NCI-H1436 (cell line): Measurements from ENCODE around the gene XYLT2.
"Not testable (repeated sequence)": the region's sequence is repeated elsewhere in the genome, so short reads cannot be mapped to it uniquely, and the experiment has no call there.

Source experiments
- DNase-seq: peaks from one replicate; lab custom pipeline; 2025; lab: John Stamatoyannopoulos, UW

The XYLT2 gene

GRCh38 chr17:50319306-50320004 lies 26.5 kb upstream of the XYLT2 start:
- DNase-seq, result no peak

DNA sequence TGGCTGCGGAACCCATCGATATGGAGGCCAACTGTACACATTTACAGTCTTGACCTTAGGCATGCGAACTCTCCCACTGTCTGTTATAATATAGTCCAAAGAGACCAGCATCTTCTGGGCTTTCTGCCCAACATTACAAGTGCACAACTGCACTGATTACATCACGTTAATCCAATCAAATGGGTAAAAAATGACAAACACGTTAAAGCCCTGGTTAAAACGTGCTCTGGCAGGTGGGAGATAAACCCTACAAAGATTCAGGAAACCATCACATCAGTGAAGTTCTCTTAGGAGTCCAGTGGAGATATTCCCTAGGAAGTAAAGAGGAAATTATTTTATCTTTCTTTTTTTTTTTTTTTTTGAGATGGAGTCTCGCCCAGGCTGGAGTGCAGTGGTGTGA lies 23.7 kb upstream of the XYLT2 start:
- no peak for DNase-seq

GRCh38 chr17:50323060-50323459 lies 22.9 kb upstream of the XYLT2 start:
- no peak for DNase-seq

- DNase-seq, result no peak
Measured at GRCh38 chr17:50325906-50326305, 20.0 kb upstream of the XYLT2 start.

DNA sequence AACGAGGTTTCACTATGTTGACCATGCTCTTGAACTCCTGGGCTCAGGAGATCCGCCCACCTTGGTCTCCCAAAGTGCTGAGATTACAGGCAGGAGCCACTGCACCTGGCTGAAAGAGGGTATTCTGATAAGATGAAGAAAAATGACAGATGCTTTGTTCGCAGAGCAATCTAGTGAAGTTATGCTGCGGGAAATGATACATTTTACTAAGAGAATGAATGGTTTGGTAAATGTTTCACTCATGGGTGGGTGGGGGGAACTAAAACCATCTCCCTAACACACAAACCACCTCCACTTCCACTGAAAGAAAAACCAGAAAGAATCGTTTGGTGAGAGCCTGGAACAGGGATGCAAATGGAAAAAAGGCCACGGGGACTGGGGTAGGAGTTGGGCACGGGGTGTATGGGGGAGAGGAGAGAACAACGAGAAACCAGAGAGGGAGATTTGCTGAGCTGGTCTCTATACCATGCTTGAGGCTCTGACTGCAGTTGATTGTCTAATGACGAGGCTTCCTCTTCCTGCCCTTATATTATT lies 19.0 kb upstream of the XYLT2 start:
- no peak for DNase-seq

- DNase-seq, result no peak
Measured at GRCh38 chr17:50328363-50329325, 17.3 kb upstream of the XYLT2 start.

DNA sequence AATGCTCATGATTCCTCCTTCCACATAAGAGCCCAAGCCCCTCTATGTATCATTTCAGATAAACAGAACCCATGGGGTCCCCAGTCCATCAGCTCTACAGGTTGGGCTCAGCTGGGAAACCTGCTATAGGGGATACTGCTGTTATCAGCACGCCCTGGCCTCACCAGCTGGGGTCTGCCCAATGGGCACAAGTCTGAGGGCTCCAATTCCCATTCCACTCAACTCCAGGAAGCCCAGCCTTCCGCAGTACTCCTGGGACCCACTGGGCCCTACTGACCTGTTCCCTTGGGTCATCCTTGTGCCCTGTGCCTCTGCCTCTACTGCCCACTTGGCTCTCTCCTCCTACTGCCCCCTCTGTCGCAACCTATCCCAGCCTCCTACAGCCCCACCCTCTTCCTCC lies 16.2 kb upstream of the XYLT2 start:
- DNase-seq, result no peak

DNA sequence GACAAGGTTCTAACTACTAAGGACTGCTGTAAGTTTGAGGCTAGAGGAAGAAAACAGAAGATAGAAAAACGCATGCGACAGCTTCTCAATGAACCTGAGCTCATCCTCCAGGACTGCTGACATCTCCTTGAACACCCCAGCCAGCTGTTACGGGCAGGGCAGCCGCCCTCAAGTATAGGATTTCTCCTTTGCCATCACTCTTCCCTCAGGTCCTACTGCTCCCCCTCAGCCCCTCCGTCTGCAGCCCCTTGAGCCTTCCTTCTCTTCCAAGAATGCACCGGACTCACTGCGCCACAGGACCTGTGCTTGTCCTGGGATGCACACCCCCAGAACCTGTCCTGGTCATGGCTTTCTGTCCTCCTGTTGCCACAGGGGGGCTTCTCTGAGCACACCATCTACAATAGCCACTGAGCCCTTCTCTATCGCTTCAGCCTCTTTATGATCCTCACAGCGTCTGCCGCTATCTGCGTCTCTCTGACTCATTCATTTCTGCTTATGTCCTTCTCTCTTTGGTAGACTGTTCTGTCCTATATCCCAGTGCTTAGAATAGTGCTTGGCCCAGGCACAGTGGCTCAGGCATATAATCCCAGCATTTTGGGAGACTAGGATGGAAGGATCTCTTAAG lies 15.7 kb upstream of the XYLT2 start:
- DNase-seq, result no peak

DNA sequence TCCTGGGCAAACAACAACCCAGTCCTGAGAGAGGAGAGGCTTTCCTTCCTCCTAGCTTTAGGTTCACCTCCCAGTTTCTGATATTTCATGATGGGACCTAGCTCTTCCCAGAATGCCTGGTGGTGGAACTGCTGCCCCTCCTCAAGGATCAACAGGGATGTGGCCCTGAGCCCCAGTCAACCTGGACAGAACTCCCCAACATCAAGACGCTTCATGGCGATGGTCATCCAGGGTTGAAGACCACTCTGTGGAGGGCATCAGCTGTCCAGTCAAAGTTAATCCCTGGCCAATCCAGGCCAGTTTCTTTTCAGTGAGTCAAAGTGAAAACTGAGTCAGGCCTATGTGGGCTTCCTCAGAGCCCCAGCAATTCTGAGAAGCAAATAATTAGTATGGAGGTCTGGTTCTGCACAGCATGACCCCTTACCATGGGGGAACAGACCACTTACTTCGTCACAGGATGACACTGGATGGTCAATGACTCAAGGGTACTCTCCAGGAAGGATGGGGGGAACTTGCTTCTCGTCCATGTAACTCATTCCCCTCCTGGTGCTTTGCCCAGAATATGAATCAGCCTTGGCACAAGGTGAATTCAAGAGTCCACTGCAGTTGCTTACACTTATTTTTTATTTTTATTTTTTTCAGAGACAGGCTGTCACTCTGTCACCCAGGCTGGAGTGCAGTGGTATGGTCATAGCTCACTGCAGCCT lies 14.7 kb upstream of the XYLT2 start:
- DNase-seq, result no peak

DNA sequence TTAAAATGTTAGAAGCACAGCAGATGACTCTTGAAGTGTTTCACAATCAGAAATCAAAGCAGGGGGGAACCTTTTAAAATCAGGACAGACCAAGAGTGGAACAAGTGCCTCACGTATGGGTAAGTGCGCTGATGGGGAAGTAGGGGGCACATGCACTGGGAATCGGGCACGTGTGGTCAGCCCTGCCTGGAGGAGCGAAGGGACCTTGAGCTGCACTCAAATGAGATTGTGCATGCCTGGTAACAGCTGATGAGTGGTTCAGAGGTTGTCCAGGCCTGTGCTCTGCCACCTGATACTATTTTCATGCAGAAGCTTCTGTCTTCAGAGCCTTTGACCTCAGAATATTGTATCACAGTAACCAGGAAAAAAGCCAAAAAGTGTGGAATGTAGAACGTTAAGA lies 13.7 kb upstream of the XYLT2 start:
- no peak for DNase-seq

GRCh38 chr17:50333291-50334057 lies 12.5 kb upstream of the XYLT2 start:
- not testable (repeated sequence) for DNase-seq

GRCh38 chr17:50337956-50338355 lies 8.0 kb upstream of the XYLT2 start:
- DNase-seq, result no peak

DNA sequence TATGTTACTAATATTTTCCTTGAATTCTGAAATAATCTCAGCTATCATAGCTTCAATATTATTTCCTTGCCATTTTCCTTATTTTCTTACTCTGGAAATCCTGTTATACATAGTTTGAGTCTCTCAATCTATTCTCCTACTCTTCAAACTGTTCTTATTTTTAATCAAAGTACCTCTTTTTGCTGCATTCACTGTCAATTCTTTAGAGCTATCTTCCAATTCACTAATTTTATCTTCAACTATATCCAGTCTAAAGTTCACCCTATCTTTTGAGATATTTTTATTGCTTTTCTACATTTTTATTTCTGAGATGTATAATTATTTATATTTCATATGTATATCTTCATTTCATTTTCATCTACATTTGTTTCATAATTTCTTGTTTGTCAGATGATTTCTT lies 7.3 kb upstream of the XYLT2 start:
- no peak for DNase-seq

DNA sequence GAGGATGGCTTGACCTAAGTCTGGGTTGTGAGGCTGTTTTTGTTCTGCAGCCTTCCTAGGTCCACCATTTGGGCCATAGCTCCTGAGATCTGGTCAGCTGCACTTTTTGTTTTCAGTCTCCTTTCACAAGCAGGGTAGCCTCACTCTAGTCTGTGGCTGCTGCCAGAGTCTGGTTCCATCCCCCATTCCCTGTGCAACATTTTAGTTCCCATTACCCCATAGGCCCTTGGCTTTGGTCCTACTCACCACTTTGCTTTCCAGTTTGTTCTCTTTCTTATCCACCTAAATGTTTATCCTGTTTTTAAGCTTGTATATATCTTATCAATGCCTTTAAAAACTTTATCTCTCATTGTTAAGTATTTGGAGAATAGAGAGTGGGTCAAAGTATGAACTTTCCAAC lies 6.5 kb upstream of the XYLT2 start:
- no peak for DNase-seq

GRCh38 chr17:50344731-50345365 lies 1.1 kb upstream of the XYLT2 start:
- DNase-seq, result no peak

DNA sequence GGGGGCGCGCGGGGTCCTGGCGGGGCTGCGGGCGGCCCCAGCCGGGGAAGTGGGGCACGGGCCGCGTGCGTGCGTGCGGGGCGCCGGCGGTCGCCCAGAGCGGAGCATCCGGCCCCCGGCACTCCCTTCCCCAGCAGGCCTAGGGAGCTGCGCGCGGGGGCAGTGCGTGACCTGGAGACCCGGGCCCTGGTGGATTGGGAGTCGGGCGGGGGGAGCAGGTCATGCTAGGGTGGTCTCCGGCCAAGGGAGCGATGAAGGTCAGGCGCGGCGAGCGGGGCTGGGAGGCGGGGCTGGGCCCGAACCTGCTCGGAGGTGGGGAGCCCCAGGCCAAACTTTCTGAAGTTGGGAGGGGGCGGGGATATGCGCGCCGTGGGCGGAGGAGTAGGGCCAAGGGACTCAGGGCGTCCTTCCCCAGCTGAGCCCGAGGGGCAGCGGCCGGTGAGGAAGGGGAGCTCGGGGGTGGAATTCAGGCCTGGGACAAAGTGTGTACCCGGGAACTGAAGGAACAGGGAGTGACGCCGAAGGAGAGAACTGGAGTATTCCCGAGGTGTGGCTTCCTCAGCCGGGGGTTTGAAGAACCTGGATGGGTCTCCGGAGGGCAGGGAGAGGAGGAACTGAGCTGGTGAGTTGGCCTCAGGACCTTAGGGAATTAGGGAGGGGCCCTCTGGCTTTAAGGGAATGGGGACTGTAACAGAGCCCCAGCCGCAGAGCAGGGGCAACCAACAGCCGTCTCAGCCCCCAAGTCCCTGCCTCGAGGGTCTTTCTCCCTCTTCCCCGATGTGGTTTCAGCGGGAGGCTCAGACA lies 589 bp downstream of the XYLT2 start:
- no peak for DNase-seq

- no peak for DNase-seq
Measured at GRCh38 chr17:50347117-50347893, 1.4 kb downstream of the XYLT2 start.

GRCh38 chr17:50347894-50348291 lies 2.0 kb downstream of the XYLT2 start:
- DNase-seq, result no peak
